ENCODE results near the gene XYLT1. TPM values are rescaled to one million over a fixed set of nuclear protein-coding genes. Genes with fewer than 3 reads are reported as not detected.

XYLT1 gene
- total RNA-seq, 1 donor from 2014 or later = 14.7 TPM

GRCh38 chr16:17177959-17178905, 292.5 kb downstream of the XYLT1 start:
- H3K36me3 Mint-ChIP-seq (ENCODE audit: low read depth) = peaks cover 15% of the 10 kb centered on the region
- intact Hi-C loops (cut with micrococcal nuclease) = no loop called here

DNA sequence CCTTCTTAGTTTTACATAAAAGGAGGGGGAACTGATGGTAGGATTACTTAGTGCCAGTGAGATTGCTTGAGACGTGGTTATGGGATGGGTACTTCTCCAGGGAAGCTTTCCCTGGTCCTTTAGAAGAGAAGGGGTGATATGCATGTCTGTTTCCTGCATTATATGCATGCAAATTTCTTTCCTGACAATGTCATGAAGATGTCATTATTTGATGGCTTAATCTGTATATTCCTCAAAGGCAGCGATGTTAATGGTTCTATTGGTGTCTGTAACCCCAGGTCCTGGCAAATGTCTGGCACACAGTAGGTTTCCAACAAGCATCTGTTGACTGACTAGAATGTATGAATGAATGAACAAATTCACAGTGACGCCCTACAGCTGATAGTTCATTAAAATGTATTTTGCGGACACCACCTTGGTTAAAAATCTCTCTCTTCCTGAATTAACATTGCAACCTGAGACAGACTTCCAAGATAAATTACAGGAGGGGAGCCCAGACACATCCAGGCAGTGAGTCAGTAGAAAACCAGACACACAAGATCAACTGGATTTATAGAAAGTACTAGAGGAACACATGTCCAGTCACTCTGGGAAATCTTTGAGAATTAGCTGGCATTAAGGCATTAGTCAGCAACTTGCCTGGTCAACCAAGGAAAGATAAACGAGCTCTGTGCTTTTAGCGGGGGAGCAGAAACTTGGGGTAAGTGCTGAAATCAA, 293.4 kb downstream of the XYLT1 start:
- Mint-ChIP-seq H3K36me3 (ENCODE audit: low read depth) (peaks cover 18% of the 10 kb centered on the region), H3K4me1 (peaks cover 9% of the 10 kb centered on the region), H3K9me3 (no peaks in the 10 kb centered on the region), H3K4me3 (no peak overlapping the region), H3K27me3 (no peaks in the 10 kb centered on the region), H3K27ac (no peak overlapping the region)
- DNase-seq = no peak
- intact Hi-C loops (cut with micrococcal nuclease) = no loop called here

More at GRCh38 chr16:17177959-17178905, 292.5 kb downstream of the XYLT1 start:
- no peak overlapping the region for H3K4me3 Mint-ChIP-seq
- no peak for DNase-seq
- H3K27me3 Mint-ChIP-seq = no peaks in the 10 kb centered on the region
- peaks cover 5% of the 10 kb centered on the region for H3K4me1 Mint-ChIP-seq
- no peak overlapping the region for H3K27ac Mint-ChIP-seq
- H3K9me3 Mint-ChIP-seq = no peaks in the 10 kb centered on the region

GRCh38 chr16:17176199-17176598, 294.6 kb downstream of the XYLT1 start:
- intact Hi-C loops (cut with micrococcal nuclease) = no loop called here
- Mint-ChIP-seq H3K36me3 (ENCODE audit: low read depth) (peaks cover 18% of the 10 kb centered on the region), H3K9me3 (no peaks in the 10 kb centered on the region), H3K27me3 (no peaks in the 10 kb centered on the region), H3K4me3 (no peak overlapping the region), H3K4me1 (peaks cover 9% of the 10 kb centered on the region), H3K27ac (no peak overlapping the region)
- DNase-seq = no peak

GRCh38 chr16:17173281-17173680, 297.5 kb downstream of the XYLT1 start:
- H3K36me3 Mint-ChIP-seq (ENCODE audit: low read depth) = peaks cover 19% of the 10 kb centered on the region
- H3K27me3 Mint-ChIP-seq = no peaks in the 10 kb centered on the region
- H3K4me1 Mint-ChIP-seq = peaks cover 9% of the 10 kb centered on the region
- no peak overlapping the region for H3K4me3 Mint-ChIP-seq
- H3K9me3 Mint-ChIP-seq = no peaks in the 10 kb centered on the region
- intact Hi-C loops (cut with micrococcal nuclease) = no loop called here
- no peak for DNase-seq
- H3K27ac Mint-ChIP-seq = no peak overlapping the region

GRCh38 chr16:17171250-17172143, 299.3 kb downstream of the XYLT1 start:
- H3K27me3 Mint-ChIP-seq = no peaks in the 10 kb centered on the region
- H3K36me3 Mint-ChIP-seq (ENCODE audit: low read depth) = peaks cover 26% of the 10 kb centered on the region
- H3K9me3 Mint-ChIP-seq = no peaks in the 10 kb centered on the region
- peaks cover 11% of the 10 kb centered on the region for H3K4me1 Mint-ChIP-seq
- H3K27ac Mint-ChIP-seq = no peak overlapping the region
- no peak for DNase-seq
- intact Hi-C loops (cut with micrococcal nuclease) = no loop called here
- no peak overlapping the region for H3K4me3 Mint-ChIP-seq

DNA sequence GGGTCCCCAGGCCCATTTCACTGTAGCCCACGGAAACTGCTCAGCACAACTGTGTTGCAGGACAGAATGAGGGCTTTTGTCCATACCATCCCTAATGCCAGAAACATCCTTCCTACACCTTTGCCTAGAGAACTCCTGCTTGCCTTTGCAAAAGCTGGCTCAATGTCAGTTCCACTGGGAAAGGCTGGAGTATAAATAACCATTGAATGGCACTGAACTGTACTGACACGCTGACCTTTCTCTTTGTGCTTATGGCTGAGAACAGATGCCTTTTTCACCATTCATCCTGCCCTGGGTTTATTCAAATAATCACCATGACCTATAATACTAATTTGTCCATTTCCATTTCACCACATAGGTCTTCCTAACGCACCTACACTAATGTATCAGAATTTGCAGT, 300.3 kb downstream of the XYLT1 start:
- Mint-ChIP-seq H3K36me3 (ENCODE audit: low read depth) (peaks cover 22% of the 10 kb centered on the region), H3K4me1 (peaks cover 11% of the 10 kb centered on the region), H3K9me3 (no peaks in the 10 kb centered on the region), H3K27me3 (no peaks in the 10 kb centered on the region), H3K4me3 (no peak overlapping the region), H3K27ac (no peak overlapping the region)
- no peak for DNase-seq
- intact Hi-C loops (cut with micrococcal nuclease) = no loop called here

GRCh38 chr16:17168181-17168580, 302.6 kb downstream of the XYLT1 start:
- Mint-ChIP-seq H3K4me3 (no peak overlapping the region), H3K9me3 (no peaks in the 10 kb centered on the region), H3K36me3 (ENCODE audit: low read depth) (peaks cover 18% of the 10 kb centered on the region), H3K27ac (no peak overlapping the region), H3K27me3 (no peaks in the 10 kb centered on the region), H3K4me1 (peaks cover 6% of the 10 kb centered on the region)
- intact Hi-C loops (cut with micrococcal nuclease) = no loop called here
- no peak for DNase-seq

- H3K4me1 Mint-ChIP-seq = peaks cover 2% of the 10 kb centered on the region
- no peaks in the 10 kb centered on the region for H3K9me3 Mint-ChIP-seq
- H3K4me3 Mint-ChIP-seq = no peak overlapping the region
- peaks cover 16% of the 10 kb centered on the region for H3K36me3 Mint-ChIP-seq (ENCODE audit: low read depth)
- H3K27me3 Mint-ChIP-seq = no peaks in the 10 kb centered on the region
- intact Hi-C loops (cut with micrococcal nuclease) = no loop called here
- no peak for DNase-seq
- H3K27ac Mint-ChIP-seq = no peak overlapping the region
Measured at GRCh38 chr16:17166095-17166494, 304.7 kb downstream of the XYLT1 start.

GRCh38 chr16:17162560-17162959, 308.2 kb downstream of the XYLT1 start:
- Mint-ChIP-seq H3K4me1 (no peaks in the 10 kb centered on the region), H3K27ac (no peak overlapping the region), H3K9me3 (no peaks in the 10 kb centered on the region), H3K4me3 (no peak overlapping the region), H3K27me3 (no peaks in the 10 kb centered on the region), H3K36me3 (ENCODE audit: low read depth) (peaks cover 12% of the 10 kb centered on the region)
- intact Hi-C loops (cut with micrococcal nuclease) = no loop called here
- no peak for DNase-seq

DNA sequence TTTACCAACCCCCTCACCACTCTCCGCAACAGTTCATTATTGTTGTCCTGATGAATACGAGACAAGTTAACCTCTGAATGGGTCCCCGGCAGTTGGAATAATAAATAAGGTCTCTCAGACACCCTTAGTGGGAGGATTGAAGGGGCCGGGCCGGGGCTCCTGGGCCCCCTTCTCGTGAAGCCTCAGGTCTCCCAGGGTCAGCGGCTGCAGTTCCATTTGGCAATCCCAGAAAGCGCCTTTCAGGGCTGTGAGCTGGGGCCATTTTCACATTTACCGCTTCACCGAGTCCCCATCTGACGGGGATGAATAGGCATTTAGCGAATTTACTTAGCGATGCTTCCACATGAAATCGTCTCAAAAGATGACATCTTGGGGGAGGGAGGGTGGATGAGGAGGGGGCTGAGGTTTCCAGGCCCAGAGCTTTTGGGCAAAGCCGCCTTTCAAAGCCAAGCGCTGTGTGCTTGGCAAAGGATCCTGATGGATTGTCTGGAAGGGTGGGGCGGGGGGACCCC, 309.8 kb downstream of the XYLT1 start:
- DNase-seq = no peak
- Mint-ChIP-seq H3K27me3 (no peaks in the 10 kb centered on the region), H3K27ac (no peak overlapping the region), H3K4me3 (no peak overlapping the region), H3K4me1 (no peaks in the 10 kb centered on the region), H3K36me3 (ENCODE audit: low read depth) (peaks cover 9% of the 10 kb centered on the region), H3K9me3 (no peaks in the 10 kb centered on the region)
- intact Hi-C loops (cut with micrococcal nuclease) = no loop called here

DNA sequence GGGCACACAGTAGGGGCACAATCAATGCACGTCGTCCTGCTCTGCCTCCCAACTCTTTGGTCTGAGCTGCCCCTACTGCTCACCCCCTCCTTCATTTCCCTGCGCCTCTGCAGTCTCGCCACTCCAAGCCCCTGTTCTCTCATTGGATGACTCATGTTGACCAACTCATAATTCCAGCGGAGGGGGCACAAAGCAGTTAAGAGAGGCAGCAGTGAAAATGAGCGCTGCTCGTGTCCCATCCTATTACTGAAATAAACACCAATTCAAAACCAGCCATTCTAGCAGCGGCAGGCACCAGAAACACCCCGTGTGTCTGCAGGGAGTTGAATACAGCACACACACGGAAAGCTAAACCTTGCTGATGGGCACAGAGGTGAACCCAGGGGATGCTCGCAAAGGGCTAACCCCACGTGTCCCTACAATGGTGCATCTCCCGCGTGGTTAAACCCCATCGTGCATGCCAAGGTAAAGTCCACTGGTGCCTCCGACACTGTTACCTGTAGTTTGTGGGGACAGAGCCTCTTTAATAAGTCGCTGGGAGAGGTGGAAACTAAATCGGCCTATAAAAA, 310.4 kb downstream of the XYLT1 start:
- no peak overlapping the region for H3K4me3 Mint-ChIP-seq
- no peaks in the 10 kb centered on the region for H3K9me3 Mint-ChIP-seq
- no peaks in the 10 kb centered on the region for H3K27me3 Mint-ChIP-seq
- DNase-seq = no peak
- intact Hi-C loops (cut with micrococcal nuclease) = no loop called here
- no peaks in the 10 kb centered on the region for H3K4me1 Mint-ChIP-seq
- H3K36me3 Mint-ChIP-seq (ENCODE audit: low read depth) = peaks cover 9% of the 10 kb centered on the region
- no peak overlapping the region for H3K27ac Mint-ChIP-seq

DNA sequence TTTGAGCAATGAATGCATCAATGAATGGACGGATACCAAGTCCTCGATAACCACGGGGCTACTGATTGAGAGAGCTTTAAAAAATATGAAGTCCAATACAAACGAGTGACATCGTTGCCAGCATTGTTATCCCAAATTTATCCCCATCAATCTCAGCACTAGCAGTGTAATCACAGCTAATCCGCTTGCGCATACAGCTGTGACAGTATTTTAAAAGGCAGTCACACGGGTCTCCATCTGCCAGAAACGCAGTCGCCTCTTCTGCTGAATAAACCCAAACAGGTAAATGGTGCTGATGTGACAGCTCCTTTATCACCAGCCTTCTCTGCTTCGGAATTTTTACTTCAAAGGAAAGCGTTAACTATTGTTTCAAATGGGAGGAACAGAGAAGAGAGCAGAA, 311.1 kb downstream of the XYLT1 start:
- H3K4me3 Mint-ChIP-seq = no peak overlapping the region
- no peak for DNase-seq
- intact Hi-C loops (cut with micrococcal nuclease) = no loop called here
- no peaks in the 10 kb centered on the region for H3K27me3 Mint-ChIP-seq
- no peak overlapping the region for H3K27ac Mint-ChIP-seq
- H3K9me3 Mint-ChIP-seq = no peaks in the 10 kb centered on the region
- H3K36me3 Mint-ChIP-seq (ENCODE audit: low read depth) = peaks cover 9% of the 10 kb centered on the region
- H3K4me1 Mint-ChIP-seq = no peaks in the 10 kb centered on the region

- Mint-ChIP-seq H3K4me1 (no peaks in the 10 kb centered on the region), H3K27ac (no peak overlapping the region), H3K9me3 (no peaks in the 10 kb centered on the region), H3K36me3 (ENCODE audit: low read depth) (peaks cover 7% of the 10 kb centered on the region), H3K27me3 (no peaks in the 10 kb centered on the region), H3K4me3 (no peak overlapping the region)
- intact Hi-C loops (cut with micrococcal nuclease) = no loop called here
- no peak for DNase-seq
Measured at GRCh38 chr16:17155936-17156335, 314.8 kb downstream of the XYLT1 start.
